HG03521 (cell line): ENCODE data around the gene RSF1.
"Not testable (repeated sequence)": the region's sequence is repeated elsewhere in the genome, so short reads cannot be mapped to it uniquely, and the experiment has no call there.

ENCODE experiments used
- ATAC-seq: cut with Tn5 transposase; IDR thresholded peaks from one replicate; pipeline ENCODE4 v1.9.1; 2021; ENCODE audit warnings: mild to moderate bottlenecking, moderate library complexity; ENCODE audit not compliant: unreplicated experiment

The RSF1 gene

DNA sequence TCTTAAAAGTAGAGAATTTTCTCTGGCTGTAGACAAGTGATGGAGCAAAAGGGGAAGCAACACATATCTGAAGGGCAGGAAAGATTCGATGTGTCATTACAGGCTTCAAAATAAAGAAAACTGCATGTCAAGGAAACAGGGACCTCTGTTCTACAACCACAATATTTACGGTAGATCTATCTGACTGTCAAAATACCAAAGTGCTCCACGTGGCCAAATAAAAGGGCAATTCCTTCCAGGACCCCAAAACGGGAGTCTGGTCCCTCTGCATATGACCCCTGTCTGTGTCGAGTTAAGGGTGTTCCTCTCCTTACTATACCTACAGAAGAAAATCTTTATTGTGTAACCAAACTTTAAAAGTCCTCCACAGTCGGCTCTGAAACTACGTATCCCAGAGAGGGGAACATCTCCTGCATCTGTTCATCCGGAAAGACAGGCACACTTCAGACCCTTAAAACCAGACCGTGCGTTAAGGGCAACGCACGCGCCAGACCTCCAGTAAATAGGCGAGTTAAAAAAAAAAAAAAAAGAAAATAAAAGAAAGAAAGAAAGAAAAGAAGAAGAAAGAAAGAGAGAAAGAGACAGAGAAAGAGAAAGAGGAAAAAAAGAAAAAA is 183.7 kb downstream of the RSF1 start:
- no peak for ATAC-seq

DNA sequence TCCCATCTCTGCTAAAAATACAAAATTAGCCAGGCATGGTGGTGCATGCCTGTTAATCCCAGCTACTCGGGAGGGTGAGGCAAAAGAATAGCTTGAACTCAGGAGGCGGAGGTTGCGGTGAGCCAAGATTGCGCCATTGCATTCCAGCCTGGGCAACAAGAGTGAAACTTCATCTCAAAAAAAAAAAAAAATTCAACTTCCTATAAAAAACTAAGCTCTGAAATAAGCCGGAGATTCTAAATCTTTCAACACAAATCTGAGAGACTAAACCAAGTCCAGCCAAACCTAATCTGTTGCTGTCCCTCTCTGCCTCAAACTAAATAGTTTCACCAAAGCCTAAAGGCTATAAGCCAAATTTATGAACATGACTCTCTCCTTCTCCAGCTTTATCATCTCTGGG is 186.6 kb downstream of the RSF1 start:
- not testable (repeated sequence) for ATAC-seq

DNA sequence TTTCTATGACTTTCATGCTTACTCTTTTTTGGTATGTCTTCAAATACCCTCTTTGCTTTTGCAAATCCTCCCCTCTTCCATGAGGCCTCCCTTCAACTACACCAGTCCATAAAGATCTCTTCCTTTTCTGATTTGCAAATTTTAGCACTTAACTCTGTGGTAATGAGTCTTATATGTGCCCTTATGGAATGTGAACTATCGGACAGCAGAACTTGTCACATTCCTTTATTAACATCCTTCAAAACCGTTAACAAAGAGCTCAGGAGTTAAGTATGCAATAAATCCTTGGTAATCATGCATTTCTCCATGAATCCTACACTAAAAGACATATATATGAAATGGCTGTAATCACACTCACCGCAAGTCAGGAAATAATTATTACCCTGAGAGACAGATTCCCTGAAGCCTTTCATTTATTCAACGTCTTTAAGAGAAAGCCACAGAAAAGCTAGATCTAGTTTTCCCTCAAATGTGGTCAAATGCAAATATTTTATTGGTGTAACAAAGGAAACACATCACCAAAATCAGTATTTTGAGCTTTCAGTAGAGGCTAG is 190.3 kb downstream of the RSF1 start:
- ATAC-seq = no peak

DNA sequence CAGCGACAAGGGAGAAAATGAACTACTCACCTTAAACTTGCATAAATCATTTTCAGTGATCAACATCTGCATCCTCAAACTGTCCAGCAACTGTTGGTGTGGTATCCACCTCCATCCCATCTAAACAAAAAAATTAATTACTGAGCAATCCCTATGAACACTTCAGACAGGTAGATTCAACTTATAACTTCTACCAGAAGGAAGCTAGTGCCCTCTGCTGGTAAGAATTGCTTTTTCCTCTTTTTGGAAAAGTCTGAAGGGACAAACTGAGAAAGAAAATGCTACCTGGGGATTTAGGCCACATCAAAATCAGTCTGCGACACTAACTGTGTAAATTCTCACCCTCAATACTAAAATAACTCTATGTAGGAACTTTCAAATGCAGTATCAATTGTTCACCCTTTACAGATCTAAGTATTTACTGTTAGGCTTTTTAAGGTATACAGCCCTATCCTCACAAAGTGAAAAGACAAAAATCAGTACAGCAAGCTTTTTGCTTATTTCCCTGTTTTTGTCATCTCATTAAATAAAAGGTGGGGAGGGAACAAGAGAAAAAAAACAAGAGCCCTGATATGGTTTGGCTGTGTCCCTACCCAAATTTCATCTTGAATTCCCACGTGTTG is 200.8 kb downstream of the RSF1 start:
- ATAC-seq = no peak

DNA sequence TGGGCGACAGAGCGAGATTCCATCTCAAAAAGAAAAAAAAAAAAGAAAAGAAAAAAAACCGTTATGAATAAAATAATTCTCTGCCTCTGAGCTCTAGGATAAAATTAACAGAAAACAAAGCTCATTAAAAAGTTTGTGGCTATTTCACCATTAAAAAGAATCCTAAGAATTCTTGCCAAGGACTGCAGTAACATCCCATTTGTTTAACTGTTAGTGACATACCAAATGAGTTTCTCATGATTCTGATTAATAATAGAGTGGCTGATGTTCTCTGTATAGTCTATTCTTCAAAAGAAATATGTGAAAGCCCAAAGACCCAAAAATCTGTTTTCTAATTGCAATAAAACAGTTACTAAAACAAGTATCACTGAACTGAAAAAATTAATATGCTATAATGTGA is 202.6 kb downstream of the RSF1 start:
- ATAC-seq = no peak

DNA sequence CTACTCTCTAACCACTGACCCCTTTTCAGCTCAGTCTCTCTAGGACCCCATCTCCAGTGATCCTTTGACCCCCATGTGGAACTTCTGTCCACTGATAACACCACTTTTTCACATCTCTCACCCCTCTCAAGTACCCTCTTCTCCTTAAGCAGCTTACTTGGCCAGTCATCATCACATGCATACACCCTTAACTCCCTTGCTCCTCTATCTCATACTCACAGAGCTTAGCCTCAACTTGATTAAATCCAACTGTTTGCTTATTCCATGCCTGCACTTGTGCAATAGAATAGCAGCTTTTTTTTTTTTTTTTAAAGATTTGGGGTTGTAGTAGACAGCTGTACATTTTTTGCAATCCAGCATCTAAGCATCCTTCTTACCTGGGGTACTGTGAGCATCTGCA is 208.6 kb downstream of the RSF1 start:
- no peak for ATAC-seq
